T-cell (primary cell): ENCODE data around the gene SUV39H1. TPM values are rescaled to one million over a fixed set of nuclear protein-coding genes. Genes with fewer than 3 reads are reported as not detected.
A peak's percentile ranks its signal among the peaks of the same experiment; 100 is the strongest.

Experiments used
- ATAC-seq, 4 experiments: fragments of 200-7000 bp in 3 of 4; fragments of 150-1000 bp in 1 of 4; cut with Tn5 transposase; replicated peaks in 1 of 4; 1 replicate in 3 of 4; 2 replicates in 1 of 4; pipeline ENCODE4 v1.10.0; 2021; ENCODE audit warnings: moderate library complexity in 3 of 4, mild to moderate bottlenecking in 2 of 4, moderate number of reproducible peaks in 1 of 4
- CTCF ChIA-PET, 2 donors: fragments of 300-600 bp; sonication (Branson Sonifier 250); formaldehyde crosslinking; loops; one replicate each; lab custom pipeline; 2022; ENCODE audit warnings: antibody characterized with exemption in 2 of 2; lab: Charles Lee
- POLR2A ChIA-PET, 2 donors: fragments of 300-600 bp; sonication (Branson Sonifier 250); formaldehyde crosslinking; loops; one replicate each; lab custom pipeline; 2022; ENCODE audit warnings: antibody characterized with exemption in 2 of 2; lab: Charles Lee
- DNase-seq, 35 experiments: peaks; one replicate each; pipeline versions ENCODE4 v3.0.0 to v3.0.0-alpha.2; 2013 to 2023
- H3K27ac ChIP-seq: one replicate; pipeline ENCODE4 v1.5.1; 2013; ENCODE audit warnings: low read length
- H3K27me3 ChIP-seq, 2 experiments: replicated peaks in 1 of 2; 1 replicate in 1 of 2; 2 replicates in 1 of 2; pipeline versions ENCODE4 v1.6.1 to v1.7.0; 2013; ENCODE audit warnings: low read length in 1 of 2, mixed read lengths in 1 of 2; ENCODE audit not compliant: control insufficient read depth in 2 of 2, insufficient read depth in 2 of 2; ENCODE audit errors: extremely low read depth in 1 of 2
- H3K36me3 ChIP-seq, 2 donors: 1 replicate in 1 of 2; 2 replicates in 1 of 2; pipeline versions ENCODE4 v1.6.1 to v1.7.0; 2013; ENCODE audit warnings: low read length in 1 of 2; ENCODE audit not compliant: control insufficient read depth in 2 of 2, insufficient read depth in 1 of 2; ENCODE audit errors: extremely low read depth in 1 of 2
- H3K4me1 ChIP-seq, 2 experiments: 1 replicate in 1 of 2; 2 replicates in 1 of 2; pipeline versions ENCODE4 v1.6.1 to v1.7.0; 2013; ENCODE audit warnings: low read length in 2 of 2, mixed read lengths in 1 of 2; ENCODE audit not compliant: insufficient read depth in 2 of 2, control insufficient read depth in 1 of 2; ENCODE audit errors: extremely low read depth in 1 of 2
- H3K4me3 ChIP-seq, 2 donors: 1 replicate in 1 of 2; 2 replicates in 1 of 2; pipeline versions ENCODE4 v1.5.1 to v1.7.0; 2013; ENCODE audit warnings: mild to moderate bottlenecking in 2 of 2, low read length in 1 of 2, moderate library complexity in 1 of 2; ENCODE audit not compliant: control insufficient read depth in 1 of 2; ENCODE audit errors: extremely low read depth in 1 of 2
- H3K9me3 ChIP-seq: 2 replicates; pipeline ENCODE4 v1.7.0; 2013
- H3K27ac Mint-ChIP-seq, 2 donors: one replicate each; pipeline ENCODE4 v1.8.0; 2020 to 2021; ENCODE audit warnings: mild to moderate bottlenecking in 2 of 2, mixed read lengths in 2 of 2
- H3K27me3 Mint-ChIP-seq, 2 donors: one replicate each; pipeline ENCODE4 v1.8.0; 2021 to 2022; ENCODE audit warnings: mixed read lengths in 2 of 2
- H3K36me3 Mint-ChIP-seq: one replicate; pipeline ENCODE4 v1.8.0; 2021; ENCODE audit warnings: mixed read lengths
- H3K4me1 Mint-ChIP-seq, 3 donors: one replicate each; pipeline ENCODE4 v1.8.0; 2020 to 2022; ENCODE audit warnings: mixed read lengths in 3 of 3, mild to moderate bottlenecking in 1 of 3
- H3K4me3 Mint-ChIP-seq, 3 donors: one replicate each; pipeline ENCODE4 v1.8.0; 2020 to 2022; ENCODE audit warnings: mild to moderate bottlenecking in 3 of 3, mixed read lengths in 3 of 3, moderate library complexity in 3 of 3
- H3K9me3 Mint-ChIP-seq, 3 donors: one replicate each; pipeline ENCODE4 v1.8.0; 2020 to 2022; ENCODE audit warnings: mixed read lengths in 3 of 3
- WGBS: methylation state at CpG from one replicate; pipeline ENCODE4 v1.1.5; 2013; ENCODE audit warnings: missing lambda C conversion rate; ENCODE audit not compliant: insufficient coverage; 5-methylcytosine and 5-hydroxymethylcytosine counted together
- total RNA-seq, 35 experiments: library from RNA in 6 of 35; stranded (reverse) in 6 of 35; fragments of 120-200 nt in 1 of 35; gene quantifications; one replicate each; pipeline versions ENCODE4 v1.2.1 to v1.2.4 and lab custom pipeline; 2013 to 2026

SUV39H1 gene
- total RNA-seq, 5 donors from 2014 or later (not counting 1 experiment from before 2014, with no cell fraction given), result 7.6 to 12.0 (median 10.6) TPM

- H3K4me3 Mint-ChIP-seq, result no peak overlapping the region
- no peaks in the 10 kb centered on the region for H3K9me3 Mint-ChIP-seq
- no peak overlapping the region for H3K4me3 ChIP-seq
- ChIA-PET CTCF (no interaction called here), POLR2A (no interaction called here)
- no peaks in the 10 kb centered on the region for H3K27me3 ChIP-seq
- H3K36me3 Mint-ChIP-seq, result no peaks in the 10 kb centered on the region
- no peak for DNase-seq
- peaks cover 28 to 46% (median 30%) of the 10 kb centered on the region in 3 donors for H3K4me1 Mint-ChIP-seq
- H3K4me1 ChIP-seq, result peaks cover 15 to 47% of the 10 kb centered on the region in 2 experiments
- no peaks in the 10 kb centered on the region for H3K36me3 ChIP-seq
- no peak overlapping the region for H3K27ac Mint-ChIP-seq
- no peaks in the 10 kb centered on the region for H3K9me3 ChIP-seq
- ATAC-seq, result no peak
- H3K27me3 Mint-ChIP-seq, result peaks cover 0 to 10% of the 10 kb centered on the region in 2 donors
- H3K27ac ChIP-seq, result peak overlapping the region; percentile 80
Observed at GRCh38 chrX:48721916-48722315, 25.4 kb downstream of the SUV39H1 start.

GRCh38 chrX:48726596-48726995, 30.1 kb downstream of the SUV39H1 start:
- ATAC-seq (peak in 3 of 4 experiments; percentile 44 to 86 (median 49)), DNase-seq (peak in 1 of 35 experiments; percentile 14)
- H3K36me3 ChIP-seq, result no peaks in the 10 kb centered on the region
- Mint-ChIP-seq H3K9me3 (peaks cover 4 to 19% (median 7%) of the 10 kb centered on the region in 3 donors), H3K4me3 (peak overlapping the region in 1 of 3 donors; percentile 37), H3K36me3 (peaks cover 10% of the 10 kb centered on the region), H3K27ac (peak overlapping the region in 1 of 2 donors; percentile 66), H3K27me3 (no peaks in the 10 kb centered on the region), H3K4me1 (peaks cover 27 to 49% (median 29%) of the 10 kb centered on the region in 3 donors)
- WGBS, result no CpG with 5 or more reads among the region's 2 CpGs
- no peak overlapping the region for H3K4me3 ChIP-seq
- CTCF ChIA-PET, result interaction anchor here in 1 of 2 donors (1.4 kb wide), 1 partner anchor 13 kb away, joined by 3 read pairs; no protein-coding TSS in a partner anchor
- no peaks in the 10 kb centered on the region for H3K9me3 ChIP-seq
- POLR2A ChIA-PET, result no interaction called here
- H3K4me1 ChIP-seq, result peaks cover 0 to 19% of the 10 kb centered on the region in 2 experiments
- no peaks in the 10 kb centered on the region for H3K27me3 ChIP-seq
- H3K27ac ChIP-seq, result no peak overlapping the region

- H3K4me3 Mint-ChIP-seq, result no peak overlapping the region
Observed at GRCh38 chrX:48728653-48729052, 32.1 kb downstream of the SUV39H1 start.

GRCh38 chrX:48736303-48736702, 39.8 kb downstream of the SUV39H1 start:
- peaks cover 0 to 18% of the 10 kb centered on the region in 2 experiments for H3K4me1 ChIP-seq
- DNase-seq (peak in 2 of 35 experiments; percentile 4 to 31), ATAC-seq (peak in 1 of 4 experiments; percentile 29)
- peak overlapping the region; percentile 93 for H3K27ac ChIP-seq
- no CpG with 5 or more reads among the region's 1 CpG for WGBS
- Mint-ChIP-seq H3K4me1 (peaks cover 18 to 26% (median 23%) of the 10 kb centered on the region in 3 donors), H3K4me3 (peak overlapping the region; percentile 86 to 96 (median 87)), H3K9me3 (no peaks in the 10 kb centered on the region), H3K27me3 (no peaks in the 10 kb centered on the region), H3K27ac (peak overlapping the region; percentile 93 to 100), H3K36me3 (no peaks in the 10 kb centered on the region)
- no peaks in the 10 kb centered on the region for H3K27me3 ChIP-seq
- CTCF ChIA-PET, result interaction anchor here in 1 of 2 donors (0.9 to 1.5 kb wide), 3 partner anchors 17 to 88 kb away, joined by 4 to 7 read pairs (median 4); no protein-coding TSS in a partner anchor
- H3K4me3 ChIP-seq, result peak overlapping the region in 1 of 2 donors; percentile 76
- H3K36me3 ChIP-seq, result no peaks in the 10 kb centered on the region
- H3K9me3 ChIP-seq, result no peaks in the 10 kb centered on the region
- POLR2A ChIA-PET, result interaction anchor here in 1 of 2 donors (0.8 to 1.3 kb wide), 2 partner anchors 23 to 60 kb away, joined by 3 to 10 read pairs; no protein-coding TSS in a partner anchor

More at GRCh38 chrX:48728653-48729052, 32.1 kb downstream of the SUV39H1 start:
- H3K9me3 ChIP-seq, result no peaks in the 10 kb centered on the region
- DNase-seq, result no peak
- no peaks in the 10 kb centered on the region for H3K27me3 ChIP-seq
- H3K27ac Mint-ChIP-seq, result peak overlapping the region in 1 of 2 donors; percentile 70
- peaks cover 0 to 17% of the 10 kb centered on the region in 2 experiments for H3K4me1 ChIP-seq
- ATAC-seq, result no peak
- H3K9me3 Mint-ChIP-seq, result peaks cover 4 to 19% (median 7%) of the 10 kb centered on the region in 3 donors
- H3K36me3 Mint-ChIP-seq, result peaks cover 10% of the 10 kb centered on the region
- ChIA-PET POLR2A (interaction anchor here in 1 of 2 donors (0.6 kb wide), 1 partner anchor 225 kb away, joined by 3 read pairs; no protein-coding TSS in a partner anchor), CTCF (no interaction called here)
- H3K4me3 ChIP-seq, result no peak overlapping the region
- H3K27me3 Mint-ChIP-seq, result no peaks in the 10 kb centered on the region
- H3K27ac ChIP-seq, result no peak overlapping the region
- no peaks in the 10 kb centered on the region for H3K36me3 ChIP-seq
- H3K4me1 Mint-ChIP-seq, result peaks cover 27 to 47% (median 29%) of the 10 kb centered on the region in 3 donors

GRCh38 chrX:48736878-48737212, 40.3 kb downstream of the SUV39H1 start:
- 0% methylated on average over 8 of the region's 10 CpGs for WGBS
- H3K27me3 ChIP-seq, result no peaks in the 10 kb centered on the region
- peak overlapping the region; percentile 93 for H3K27ac ChIP-seq
- H3K9me3 ChIP-seq, result no peaks in the 10 kb centered on the region
- peak overlapping the region; percentile 86 to 96 (median 87) for H3K4me3 Mint-ChIP-seq
- H3K27me3 Mint-ChIP-seq, result no peaks in the 10 kb centered on the region
- peak overlapping the region; percentile 5 to 76 for H3K4me3 ChIP-seq
- peaks cover 18 to 26% (median 23%) of the 10 kb centered on the region in 3 donors for H3K4me1 Mint-ChIP-seq
- peaks cover 0 to 18% of the 10 kb centered on the region in 2 experiments for H3K4me1 ChIP-seq
- peak overlapping the region; percentile 93 to 100 for H3K27ac Mint-ChIP-seq
- H3K36me3 Mint-ChIP-seq, result no peaks in the 10 kb centered on the region
- H3K36me3 ChIP-seq, result no peaks in the 10 kb centered on the region
- ChIA-PET CTCF (interaction anchor here in 1 of 2 donors (0.9 to 1.5 kb wide), 5 partner anchors 17 to 89 kb away, joined by 3 to 7 read pairs (median 4); partner anchors contain the start of genes HDAC6 and SUV39H1), POLR2A (interaction anchor here (0.8 to 1.3 kb wide), 5 partner anchors 16 to 65 kb away, joined by 3 to 10 read pairs (median 3); partner anchors contain the start of gene HDAC6 (in 1 of the 2))
- DNase-seq (no peak), ATAC-seq (no peak)
- no peaks in the 10 kb centered on the region for H3K9me3 Mint-ChIP-seq

- CTCF ChIA-PET, result interaction anchor here in 1 of 2 donors (0.9 to 1.5 kb wide), 5 partner anchors 18 to 89 kb away, joined by 3 to 7 read pairs (median 4); partner anchors contain the start of genes HDAC6 and SUV39H1
- peak overlapping the region; percentile 86 to 96 (median 87) for H3K4me3 Mint-ChIP-seq
- H3K27ac ChIP-seq, result peak overlapping the region; percentile 93
- peaks cover 18 to 24% (median 23%) of the 10 kb centered on the region in 3 donors for H3K4me1 Mint-ChIP-seq
- peak; percentile 95 to 98 (median 98) for ATAC-seq
- DNase-seq, result peak; percentile 61 to 94 (median 85)
- peak overlapping the region; percentile 93 to 100 for H3K27ac Mint-ChIP-seq
- no peaks in the 10 kb centered on the region for H3K36me3 ChIP-seq
- no peaks in the 10 kb centered on the region for H3K36me3 Mint-ChIP-seq
- WGBS, result 1% methylated on average over 14 of the region's 48 CpGs
- H3K9me3 Mint-ChIP-seq, result no peaks in the 10 kb centered on the region
- H3K4me1 ChIP-seq, result peaks cover 0 to 18% of the 10 kb centered on the region in 2 experiments
- POLR2A ChIA-PET, result interaction anchor here (0.8 to 1.3 kb wide), 5 partner anchors 17 to 65 kb away, joined by 3 to 10 read pairs (median 3); partner anchors contain the start of gene HDAC6 (in 1 of the 2)
- peak overlapping the region; percentile 63 to 76 for H3K4me3 ChIP-seq
- H3K27me3 ChIP-seq, result no peaks in the 10 kb centered on the region
- H3K27me3 Mint-ChIP-seq, result no peaks in the 10 kb centered on the region
- H3K9me3 ChIP-seq, result no peaks in the 10 kb centered on the region
Observed at GRCh38 chrX:48737213-48737938, 40.8 kb downstream of the SUV39H1 start.
